ENCODE results near the gene SAMD11. TPM values are rescaled to one million over a fixed set of nuclear protein-coding genes. Genes with fewer than 3 reads are reported as not detected.

The SAMD11 gene
- total RNA-seq, 2 donors from 2014 or later: 4.5 to 61.6 TPM

DNA sequence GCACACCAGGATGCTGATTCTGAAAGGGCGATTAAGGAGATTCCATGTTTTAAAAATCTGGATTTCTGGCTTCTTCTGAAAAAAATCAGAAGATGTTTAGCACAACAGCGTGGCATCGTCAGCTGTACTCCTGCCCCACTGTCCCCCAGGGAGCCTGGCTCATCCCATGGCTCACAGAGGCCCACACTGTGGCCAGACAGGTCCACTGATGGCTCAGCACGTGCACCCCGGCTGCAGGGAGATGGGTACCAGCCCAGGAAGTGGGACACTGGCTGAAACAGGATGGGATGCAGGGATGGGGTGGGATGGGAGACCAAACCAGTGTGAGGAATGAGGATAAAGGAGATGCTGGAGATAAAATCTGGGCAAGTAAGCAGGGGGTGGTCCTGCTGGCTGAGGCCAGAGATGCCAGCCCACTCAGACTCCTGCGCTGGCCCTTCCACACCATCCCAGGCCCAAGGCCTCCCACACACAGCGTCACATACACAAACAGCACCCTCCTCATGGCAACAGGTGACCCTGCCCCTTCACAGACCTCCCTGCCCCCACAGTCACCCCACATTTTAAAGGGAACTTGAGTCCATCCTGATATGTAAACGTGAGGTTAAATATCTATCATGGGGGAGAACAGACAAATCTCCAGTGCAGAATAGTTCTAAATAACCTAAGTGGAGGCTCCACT is 23.9 kb upstream of the SAMD11 start:
- H3K9me3 ChIP-seq: no peaks in the 10 kb centered on the region
- H3K27me3 ChIP-seq (replicated peaks; ENCODE audit: insufficient read depth): no peaks in the 10 kb centered on the region
- 84% methylated on average over 8 of the region's 8 CpGs for WGBS
- H3K36me3 ChIP-seq: no peaks in the 10 kb centered on the region
- TF ChIP-seq, protein P1, sequence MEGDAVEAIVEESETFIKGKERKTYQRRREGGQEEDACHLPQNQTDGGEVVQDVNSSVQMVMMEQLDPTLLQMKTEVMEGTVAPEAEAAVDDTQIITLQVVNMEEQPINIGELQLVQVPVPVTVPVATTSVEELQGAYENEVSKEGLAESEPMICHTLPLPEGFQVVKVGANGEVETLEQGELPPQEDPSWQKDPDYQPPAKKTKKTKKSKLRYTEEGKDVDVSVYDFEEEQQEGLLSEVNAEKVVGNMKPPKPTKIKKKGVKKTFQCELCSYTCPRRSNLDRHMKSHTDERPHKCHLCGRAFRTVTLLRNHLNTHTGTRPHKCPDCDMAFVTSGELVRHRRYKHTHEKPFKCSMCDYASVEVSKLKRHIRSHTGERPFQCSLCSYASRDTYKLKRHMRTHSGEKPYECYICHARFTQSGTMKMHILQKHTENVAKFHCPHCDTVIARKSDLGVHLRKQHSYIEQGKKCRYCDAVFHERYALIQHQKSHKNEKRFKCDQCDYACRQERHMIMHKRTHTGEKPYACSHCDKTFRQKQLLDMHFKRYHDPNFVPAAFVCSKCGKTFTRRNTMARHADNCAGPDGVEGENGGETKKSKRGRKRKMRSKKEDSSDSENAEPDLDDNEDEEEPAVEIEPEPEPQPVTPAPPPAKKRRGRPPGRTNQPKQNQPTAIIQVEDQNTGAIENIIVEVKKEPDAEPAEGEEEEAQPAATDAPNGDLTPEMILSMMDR (IDR thresholded peaks at IDR 0.05): no peak
- TF ChIP-seq POLR2A (IDR thresholded peaks at IDR 0.05) (no peak), POLR2AphosphoS5 (IDR thresholded peaks at IDR 0.05) (no peak)
- H3K27ac ChIP-seq: no peak overlapping the region
- no peaks in the 10 kb centered on the region for H3K4me1 ChIP-seq (replicated peaks)
- intact Hi-C loops (cut with DNase I): no loop called here
- no peak overlapping the region for H3K4me3 ChIP-seq
- DNase-seq (ENCODE audit: low spot score): no peak

DNA sequence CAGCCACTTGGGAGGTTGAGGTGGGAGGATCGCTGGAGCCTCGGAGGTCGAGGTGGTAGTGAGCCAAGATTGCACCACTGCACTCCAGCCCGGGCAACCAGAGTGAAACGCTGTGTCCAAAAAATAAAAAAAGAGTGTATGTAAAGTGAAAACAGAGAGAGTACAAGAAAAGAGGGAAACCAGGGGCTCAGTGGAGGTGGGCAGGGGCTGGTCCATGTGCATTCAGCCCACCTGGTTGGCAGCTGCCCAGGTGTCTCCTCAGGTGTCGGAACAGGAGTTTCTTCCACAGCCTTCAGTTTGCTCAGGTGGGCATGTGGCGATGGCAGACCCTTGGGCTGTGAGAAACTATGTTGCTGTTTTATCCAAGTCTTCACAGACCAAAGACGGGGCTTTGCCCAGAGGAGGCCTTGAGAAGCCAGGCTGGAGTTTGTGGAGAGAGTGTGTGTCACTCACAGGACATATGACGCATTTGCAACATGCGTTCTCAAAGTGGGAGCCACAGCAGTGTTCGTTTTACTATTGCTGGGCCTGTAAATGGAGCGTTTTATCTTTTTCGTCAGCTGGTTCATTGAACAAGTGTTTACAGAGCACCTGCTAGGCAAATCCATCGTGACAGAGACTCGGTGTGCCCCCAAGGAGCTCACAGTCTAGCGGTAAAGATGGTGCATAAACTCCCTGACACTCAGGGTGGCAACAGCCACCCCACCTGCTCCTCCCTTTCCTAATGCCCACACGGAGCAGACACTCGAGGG is 22.4 kb upstream of the SAMD11 start:
- no peak overlapping the region for H3K4me3 ChIP-seq
- H3K4me1 ChIP-seq (replicated peaks): no peaks in the 10 kb centered on the region
- H3K27me3 ChIP-seq (replicated peaks; ENCODE audit: insufficient read depth): no peaks in the 10 kb centered on the region
- no peak overlapping the region for H3K27ac ChIP-seq
- DNase-seq (ENCODE audit: low spot score): no peak
- H3K36me3 ChIP-seq: no peaks in the 10 kb centered on the region
- 72% methylated on average over 18 of the region's 18 CpGs for WGBS
- TF ChIP-seq POLR2AphosphoS5 (IDR thresholded peaks at IDR 0.05) (no peak), POLR2A (IDR thresholded peaks at IDR 0.05) (no peak)
- TF ChIP-seq, protein P1 (IDR thresholded peaks at IDR 0.05): no peak
- intact Hi-C loops (cut with DNase I): no loop called here
- no peaks in the 10 kb centered on the region for H3K9me3 ChIP-seq

DNA sequence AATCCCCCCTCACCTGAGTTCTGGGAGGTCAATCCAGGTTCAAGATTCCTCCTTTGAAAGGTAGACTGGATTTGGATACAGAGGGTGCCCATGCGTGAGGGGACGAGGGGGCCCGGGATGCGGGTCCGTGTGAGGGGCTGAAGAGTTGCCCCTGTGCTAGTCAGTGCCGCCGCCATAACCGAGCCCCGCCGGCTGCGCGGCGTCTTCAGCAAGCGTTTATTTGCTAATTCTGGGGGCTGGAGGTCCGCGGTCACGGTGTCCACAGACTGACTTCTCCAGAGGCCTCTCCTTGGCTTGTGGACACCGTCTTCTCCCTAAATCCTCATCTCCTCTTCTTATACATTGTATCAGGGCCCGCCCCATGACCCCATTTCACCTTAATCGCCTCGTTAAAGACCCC is 20.9 kb upstream of the SAMD11 start:
- no peaks in the 10 kb centered on the region for H3K9me3 ChIP-seq
- no peak overlapping the region for H3K27ac ChIP-seq
- no peaks in the 10 kb centered on the region for H3K4me1 ChIP-seq (replicated peaks)
- 96% methylated on average over 21 of the region's 21 CpGs for WGBS
- H3K4me3 ChIP-seq: no peak overlapping the region
- no peak for DNase-seq (ENCODE audit: low spot score)
- TF ChIP-seq POLR2AphosphoS5 (IDR thresholded peaks at IDR 0.05) (no peak), POLR2A (IDR thresholded peaks at IDR 0.05) (no peak)
- TF ChIP-seq, protein P1 (IDR thresholded peaks at IDR 0.05): no peak
- no peaks in the 10 kb centered on the region for H3K36me3 ChIP-seq
- no peaks in the 10 kb centered on the region for H3K27me3 ChIP-seq (replicated peaks; ENCODE audit: insufficient read depth)
- intact Hi-C loops (cut with DNase I): no loop called here

DNA sequence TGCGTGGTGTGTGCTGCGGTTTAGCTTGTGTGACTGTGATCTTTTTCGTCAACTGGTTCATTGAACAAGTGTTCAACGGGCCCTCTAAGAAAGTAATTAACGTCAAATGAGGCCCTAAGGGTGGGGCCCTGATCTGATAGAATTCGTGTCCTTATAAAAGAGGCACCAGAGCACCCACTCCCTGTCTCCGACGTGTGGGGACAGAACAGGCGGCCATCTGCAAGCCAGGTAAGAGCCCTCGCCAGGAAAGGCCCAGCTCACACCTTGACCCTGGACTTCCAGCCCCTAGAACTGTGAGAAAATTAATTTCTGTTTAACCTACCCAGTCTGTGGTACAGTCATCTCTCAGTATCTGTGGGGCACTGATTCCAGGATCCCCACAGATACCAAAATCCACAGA is 20.4 kb upstream of the SAMD11 start:
- Histone ChIP-seq H3K27ac (no peak overlapping the region), H3K4me3 (no peak overlapping the region), H3K36me3 (no peaks in the 10 kb centered on the region), H3K9me3 (no peaks in the 10 kb centered on the region), H3K4me1 (replicated peaks) (no peaks in the 10 kb centered on the region), H3K27me3 (replicated peaks; ENCODE audit: insufficient read depth) (no peaks in the 10 kb centered on the region)
- intact Hi-C loops (cut with DNase I): no loop called here
- TF ChIP-seq POLR2AphosphoS5 (IDR thresholded peaks at IDR 0.05): no peak
- TF ChIP-seq, protein P1 (IDR thresholded peaks at IDR 0.05): no peak
- no peak for TF ChIP-seq POLR2A (IDR thresholded peaks at IDR 0.05)
- 93% methylated on average over 10 of the region's 10 CpGs for WGBS
- DNase-seq (ENCODE audit: low spot score): no peak

All from prostate gland (tissue), 2 donors.